MM.1S (cell line): ENCODE data around the gene EHBP1L1.
A peak's percentile ranks its signal among the peaks of the same experiment; 100 is the strongest.

Source experiments
- DNase-seq: peaks from one replicate; pipeline ENCODE4 v3.0.0-alpha.2; 2015
- H2AFZ ChIP-seq: fragments of 300-600 bp; sonication (generic); 2 replicates; pipeline ENCODE4 v1.6.0; 2016; ENCODE audit warnings: antibody characterized with exemption, low read length
- H3F3A ChIP-seq: fragments of 300-600 bp; sonication (generic); 2 replicates; pipeline ENCODE4 v1.6.1; 2016; ENCODE audit warnings: mild to moderate bottlenecking, antibody characterized with exemption, low read length, moderate library complexity, mixed read lengths; ENCODE audit not compliant: insufficient read depth
- H3K27ac ChIP-seq: fragments of 300-600 bp; sonication (generic); 2 replicates; pipeline ENCODE4 v1.5.1; 2016; ENCODE audit warnings: mild to moderate bottlenecking, low read length
- H3K27me3 ChIP-seq: fragments of 300-600 bp; sonication (generic); replicated peaks from 2 replicates; pipeline ENCODE4 v1.6.0; 2016; ENCODE audit warnings: low read length; ENCODE audit not compliant: insufficient read depth
- H3K36me3 ChIP-seq: fragments of 300-600 bp; sonication (generic); replicated peaks from 2 replicates; pipeline ENCODE4 v1.6.1; 2016; ENCODE audit warnings: mild to moderate bottlenecking, low read length, mixed read lengths; ENCODE audit not compliant: insufficient read depth
- H3K4me1 ChIP-seq: fragments of 300-600 bp; sonication (generic); 2 replicates; pipeline ENCODE4 v1.6.1; 2016; ENCODE audit warnings: low read length, mixed read lengths
- H3K4me2 ChIP-seq: fragments of 300-600 bp; sonication (generic); 2 replicates; pipeline ENCODE4 v1.6.0; 2016; ENCODE audit warnings: low read depth, low read length
- H3K4me3 ChIP-seq: fragments of 300-600 bp; sonication (generic); 2 replicates; pipeline ENCODE4 v1.5.1; 2016; ENCODE audit warnings: low read length, mixed read lengths
- H3K79me2 ChIP-seq: fragments of 300-600 bp; sonication (generic); 2 replicates; pipeline ENCODE4 v1.6.1; 2016; ENCODE audit warnings: mixed run types, low read length, mixed read lengths
- H3K9ac ChIP-seq: fragments of 300-600 bp; sonication (generic); 2 replicates; pipeline ENCODE4 v1.6.1; 2016; ENCODE audit warnings: low read length, mixed read lengths
- H3K9me2 ChIP-seq: fragments of 300-600 bp; sonication (generic); replicated peaks from 2 replicates; pipeline ENCODE4 v1.6.1; 2016; ENCODE audit warnings: mild to moderate bottlenecking, low read length, mixed read lengths; ENCODE audit not compliant: insufficient read depth
- H3K9me3 ChIP-seq: fragments of 300-600 bp; sonication (generic); replicated peaks from 2 replicates; pipeline ENCODE4 v1.6.1; 2016; ENCODE audit warnings: mild to moderate bottlenecking, low read length, mixed read lengths; ENCODE audit not compliant: insufficient read depth
- H4K20me1 ChIP-seq: fragments of 300-600 bp; sonication (generic); 2 replicates; pipeline ENCODE4 v1.6.1; 2016; ENCODE audit warnings: mild to moderate bottlenecking, low read length, moderate library complexity, mixed read lengths; ENCODE audit not compliant: insufficient read depth
- CTCF ChIP-seq: fragments of 300-600 bp; sonication (generic); IDR thresholded peaks from 2 replicates; pipeline ENCODE4 v1.5.1; 2016; ENCODE audit warnings: antibody characterized with exemption, low read length, mixed read lengths
- EZH2 ChIP-seq: fragments of 300-600 bp; sonication (generic); optimal IDR thresholded peaks from 2 replicates; pipeline ENCODE3; 2017; ENCODE audit warnings: low read depth, mild to moderate bottlenecking, antibody characterized with exemption, low read length, mixed read lengths
- EZH2phosphoT487 ChIP-seq: fragments of 300-600 bp; sonication (generic); IDR thresholded peaks from 2 replicates; pipeline ENCODE4 v1.6.1; 2018; ENCODE audit warnings: antibody characterized with exemption, low read length

EHBP1L1 gene

GRCh38 chr11:65624931-65625627 is 49.2 kb downstream of the EHBP1L1 start:
- Histone ChIP-seq H3K9me2 (no peaks in the 10 kb centered on the region), H3K4me3 (no peak overlapping the region), H4K20me1 (no peaks in the 10 kb centered on the region; the same call in 1 of the 2 replicates), H3K9me3 (no peaks in the 10 kb centered on the region), H3K4me2 (no peak overlapping the region), H3K27ac (no peak overlapping the region), H3K36me3 (0 out of 2 replicates have a peak, but pooled peaks cover 9% of the 10 kb centered on the region), H3K79me2 (peaks cover 17% of the 10 kb centered on the region; the same call in 1 of the 2 replicates), H3K9ac (no peak overlapping the region), H2AFZ (no peak overlapping the region), H3F3A (no peaks in the 10 kb centered on the region), H3K4me1 (no peaks in the 10 kb centered on the region), H3K27me3 (no peaks in the 10 kb centered on the region)
- no peak for DNase-seq
- no peak for TF ChIP-seq EZH2phosphoT487
- no peak for TF ChIP-seq CTCF
- TF ChIP-seq EZH2: no peak

GRCh38 chr11:65625628-65626342 is 49.9 kb downstream of the EHBP1L1 start:
- Histone ChIP-seq H3K4me2 (no peak overlapping the region), H3F3A (no peaks in the 10 kb centered on the region), H3K79me2 (peaks cover 10% of the 10 kb centered on the region; the same call in 1 of the 2 replicates), H3K27ac (no peak overlapping the region), H4K20me1 (no peaks in the 10 kb centered on the region; the same call in 1 of the 2 replicates), H3K9me2 (no peaks in the 10 kb centered on the region), H3K36me3 (0 out of 2 replicates have a peak, but pooled peaks cover 9% of the 10 kb centered on the region), H3K27me3 (no peaks in the 10 kb centered on the region), H3K4me3 (no peak overlapping the region), H3K9me3 (no peaks in the 10 kb centered on the region), H3K4me1 (no peaks in the 10 kb centered on the region), H3K9ac (no peak overlapping the region), H2AFZ (no peak overlapping the region)
- TF ChIP-seq EZH2phosphoT487 (no peak), EZH2 (no peak), CTCF (peak; percentile 37)
- DNase-seq: no peak

GRCh38 chr11:65627202-65627601 is 51.3 kb downstream of the EHBP1L1 start:
- Histone ChIP-seq H3K9ac (no peak overlapping the region), H3K36me3 (0 out of 2 replicates have a peak, but pooled peaks cover 9% of the 10 kb centered on the region)

More at GRCh38 chr11:65627202-65627601, 51.3 kb downstream of the EHBP1L1 start:
- no peak overlapping the region for H3K4me2 ChIP-seq
- no peaks in the 10 kb centered on the region for H3K27me3 ChIP-seq
- TF ChIP-seq EZH2phosphoT487: no peak
- TF ChIP-seq EZH2: no peak
- no peak for TF ChIP-seq CTCF
- DNase-seq: no peak
- H4K20me1 ChIP-seq: no peaks in the 10 kb centered on the region; the same call in 1 of the 2 replicates
- no peaks in the 10 kb centered on the region for H3K9me3 ChIP-seq
- no peak overlapping the region for H3K4me3 ChIP-seq
- H2AFZ ChIP-seq: no peak overlapping the region
- H3K9me2 ChIP-seq: no peaks in the 10 kb centered on the region
- no peak overlapping the region for H3K27ac ChIP-seq
- 0 out of 2 replicates have a peak, but pooled peaks cover 9% of the 10 kb centered on the region for H3K79me2 ChIP-seq
- no peaks in the 10 kb centered on the region for H3K4me1 ChIP-seq
- no peaks in the 10 kb centered on the region for H3F3A ChIP-seq
